SK-N-SH (cell line): Measurements from ENCODE around the gene CCDC57. TPM values are rescaled to one million over a fixed set of nuclear protein-coding genes. Genes with fewer than 3 reads are reported as not detected.
A peak's percentile ranks its signal among the peaks of the same experiment; 100 is the strongest.

Experiments used
- CTCF ChIA-PET: fragments of 300-600, 350-600 bp; formaldehyde crosslinking; extraction: SDS; loops from one replicate; lab custom pipeline; 2021; lab: Yijun Ruan, JAX
- POLR2A ChIA-PET: fragments of 350-600 bp; sonication (Branson Sonifier 250); formaldehyde crosslinking; extraction: SDS; loops from one replicate; lab custom pipeline; 2020; ENCODE audit warnings: antibody characterized with exemption, inconsistent platforms; lab: Yijun Ruan, JAX
- DNase-seq: peaks from one replicate; pipeline ENCODE4 v3.0.0; 2012
- H2AFZ ChIP-seq: fragments of 200-600 bp; sonication (generic); 2 replicates; pipeline ENCODE4 v1.8.1; 2016; ENCODE audit warnings: antibody characterized with exemption, mild to moderate bottlenecking, low read depth
- H3F3A ChIP-seq: fragments of 200-600 bp; sonication (generic); replicated peaks from 2 replicates; pipeline ENCODE3; 2016; ENCODE audit warnings: antibody characterized with exemption, mild to moderate bottlenecking; ENCODE audit not compliant: insufficient read depth
- H3K27ac ChIP-seq, 2 experiments: fragments of 200-500 bp in 1 of 2; fragments of 200-600 bp in 1 of 2; sonication (Bioruptor generic) in 1 of 2; sonication (generic), shearing (Covaris generic) in 1 of 2; 2 replicates each; pipeline versions ENCODE4 v1.5.1 to v1.6.1; 2014 to 2016; ENCODE audit warnings: low read depth in 2 of 2, inconsistent platforms in 1 of 2, low read length in 1 of 2, mild to moderate bottlenecking in 1 of 2, mixed read lengths in 1 of 2
- H3K27me3 ChIP-seq: fragments of 200-600 bp; sonication (generic), shearing (Covaris generic); 2 replicates; pipeline ENCODE4 v1.6.1; 2016; ENCODE audit warnings: mixed run types; ENCODE audit not compliant: insufficient read depth
- H3K36me3 ChIP-seq, 2 experiments: fragments of 200-500 bp in 1 of 2; fragments of 200-600 bp in 1 of 2; sonication (Bioruptor generic) in 1 of 2; sonication (generic) in 1 of 2; replicated peaks in 1 of 2; 2 replicates each; pipeline versions ENCODE3 to v1.5.1; 2014 to 2016; ENCODE audit warnings: low read length in 1 of 2, mild to moderate bottlenecking in 1 of 2; ENCODE audit not compliant: insufficient read depth in 2 of 2, control insufficient read depth in 1 of 2
- H3K4me1 ChIP-seq, 2 experiments: fragments of 200-500 bp in 1 of 2; fragments of 200-600 bp in 1 of 2; sonication (Bioruptor generic) in 1 of 2; sonication (generic), shearing (Covaris generic) in 1 of 2; 2 replicates each; pipeline versions ENCODE4 v1.5.1 to v1.6.1; 2014 to 2016; ENCODE audit warnings: low read depth in 1 of 2, low read length in 1 of 2, mixed run types in 1 of 2; ENCODE audit not compliant: insufficient read depth in 2 of 2, control insufficient read depth in 1 of 2
- H3K4me2 ChIP-seq: fragments of 200-600 bp; sonication (generic), shearing (Covaris generic); 2 replicates; pipeline ENCODE4 v1.6.1; 2017; ENCODE audit warnings: mixed run types
- H3K4me3 ChIP-seq, 2 experiments: fragments of 200-500 bp in 1 of 2; fragments of 200-600 bp in 1 of 2; sonication (Bioruptor generic) in 1 of 2; sonication (generic), shearing (Covaris generic) in 1 of 2; 2 replicates each; pipeline versions ENCODE4 v1.5.1 to v1.8.1; 2014 to 2016; ENCODE audit warnings: low read depth in 2 of 2, inconsistent platforms in 1 of 2, low read length in 1 of 2, mild to moderate bottlenecking in 1 of 2, mixed read lengths in 1 of 2, moderate library complexity in 1 of 2
- H3K79me2 ChIP-seq: fragments of 200-600 bp; sonication (generic); 2 replicates; pipeline ENCODE4 v1.8.1; 2017; ENCODE audit warnings: mild to moderate bottlenecking; ENCODE audit not compliant: insufficient read depth
- H3K9ac ChIP-seq: fragments of 200-600 bp; sonication (generic); 2 replicates; pipeline ENCODE4 v1.6.1; 2017; ENCODE audit warnings: mixed run types
- H3K9me2 ChIP-seq: fragments of 200-600 bp; sonication (generic); 2 replicates; pipeline ENCODE4 v1.6.1; 2017; ENCODE audit warnings: mixed run types
- H3K9me3 ChIP-seq: fragments of 200-600 bp; sonication (generic); 2 replicates; pipeline ENCODE4 v1.6.1; 2017; ENCODE audit warnings: mixed run types, mild to moderate bottlenecking, moderate library complexity
- H4K20me1 ChIP-seq: fragments of 200-600 bp; sonication (generic); 2 replicates; pipeline ENCODE4 v1.6.1; 2017; ENCODE audit warnings: mild to moderate bottlenecking, mixed run types; ENCODE audit not compliant: insufficient read depth
- EZH2phosphoT487 ChIP-seq: fragments of 200-600 bp; sonication (generic); IDR thresholded peaks from 2 replicates; pipeline ENCODE4 v1.6.1; 2017; ENCODE audit warnings: low read depth, mixed run types, mild to moderate bottlenecking, antibody characterized with exemption, moderate library complexity, borderline replicate concordance
- JUND ChIP-seq: IDR thresholded peaks from 2 replicates; pipeline ENCODE4 v1.4.0; 2012
- NFIC ChIP-seq: IDR thresholded peaks from 2 replicates; pipeline ENCODE4 v1.4.0; 2012; ENCODE audit warnings: borderline replicate concordance
- NRF1 ChIP-seq: IDR thresholded peaks from 2 replicates; pipeline ENCODE4 v1.6.1; 2012; ENCODE audit warnings: low read depth, mild to moderate bottlenecking, low read length
- RFX5 ChIP-seq: IDR thresholded peaks from 2 replicates; pipeline ENCODE4 v1.6.1; 2012; ENCODE audit warnings: mild to moderate bottlenecking, improper control_type of control experiment, low read length
- SMC3 ChIP-seq: IDR thresholded peaks from 2 replicates; pipeline ENCODE4 v1.6.1; 2012; ENCODE audit warnings: low read depth, low read length, improper control_type of control experiment
- TAF1 ChIP-seq: IDR thresholded peaks from 2 replicates; pipeline ENCODE4 v1.6.1; 2012; ENCODE audit warnings: low read depth, mild to moderate bottlenecking, low read length, moderate library complexity, borderline replicate concordance
- TEAD4 ChIP-seq: IDR thresholded peaks from 2 replicates; pipeline ENCODE4 v1.4.0; 2012; ENCODE audit warnings: mild to moderate bottlenecking, borderline replicate concordance; ENCODE audit not compliant: insufficient read depth
- YY1 ChIP-seq: IDR thresholded peaks from 2 replicates; pipeline ENCODE4 v1.4.0; 2012; ENCODE audit warnings: low read depth, mild to moderate bottlenecking
- WGBS: methylation state at CpG from one replicate; pipeline ENCODE4 v1.1.6; 2017; ENCODE audit warnings: low lambda C conversion rate; 5-methylcytosine and 5-hydroxymethylcytosine counted together
- polyA plus RNA-seq, 3 experiments: library from polyadenylated mRNA; depleted of rRNA; stranded (reverse); fragments of >200 nt; gene quantifications; 2 replicates each; pipeline ENCODE4 v1.2.3, GENCODE V29; 2012
- TF ChIP-seq, protein P1 (sequence below): IDR thresholded peaks from 2 replicates; pipeline ENCODE4 v1.4.0; 2012; ENCODE audit warnings: low read depth, borderline replicate concordance
- TF ChIP-seq, protein P2 (sequence below): IDR thresholded peaks from 2 replicates; pipeline ENCODE4 v1.6.1; 2012; ENCODE audit warnings: mild to moderate bottlenecking, low read depth, low read length, moderate library complexity
- TF ChIP-seq, protein P3 (sequence below): fragments of 150-350 bp; IDR thresholded peaks from 2 replicates; pipeline ENCODE4 v1.6.1; 2016; ENCODE audit warnings: mild to moderate bottlenecking, low read depth, low read length

CCDC57 gene
- polyA plus RNA-seq, 1 of the 3 experiments (the other 2 are of a cell fraction), result 68.6 TPM

DNA sequence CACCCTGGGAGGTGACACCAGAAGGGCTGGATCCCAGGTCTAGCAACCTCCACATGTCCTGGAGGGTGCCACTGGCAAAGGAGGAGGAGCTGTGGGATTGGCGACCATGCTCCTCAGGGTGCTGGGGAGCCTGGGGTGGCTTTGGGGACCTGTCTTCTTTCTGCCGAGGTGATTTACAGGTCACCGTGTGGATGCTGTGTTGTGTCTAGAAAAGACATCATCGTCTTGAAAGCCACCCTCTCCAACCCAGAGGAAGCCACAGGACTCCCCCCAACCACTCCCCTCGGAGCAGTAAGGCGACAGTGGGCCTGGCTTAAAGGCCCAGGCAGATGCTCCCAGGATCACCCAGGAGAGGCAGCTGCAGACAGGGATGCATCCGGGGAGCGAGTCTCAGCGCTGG lies 84.9 kb downstream of the CCDC57 start:
- H2AFZ ChIP-seq, result no peak overlapping the region
- H4K20me1 ChIP-seq, result no peaks in the 10 kb centered on the region
- DNase-seq, result peak; percentile 11
- H3K4me1 ChIP-seq, result no peaks in the 10 kb centered on the region
- no peaks in the 10 kb centered on the region for H3K9me2 ChIP-seq
- TF ChIP-seq NRF1 (no peak), EZH2phosphoT487 (no peak), TEAD4 (no peak), TAF1 (no peak), JUND (no peak)
- TF ChIP-seq, protein P1, sequence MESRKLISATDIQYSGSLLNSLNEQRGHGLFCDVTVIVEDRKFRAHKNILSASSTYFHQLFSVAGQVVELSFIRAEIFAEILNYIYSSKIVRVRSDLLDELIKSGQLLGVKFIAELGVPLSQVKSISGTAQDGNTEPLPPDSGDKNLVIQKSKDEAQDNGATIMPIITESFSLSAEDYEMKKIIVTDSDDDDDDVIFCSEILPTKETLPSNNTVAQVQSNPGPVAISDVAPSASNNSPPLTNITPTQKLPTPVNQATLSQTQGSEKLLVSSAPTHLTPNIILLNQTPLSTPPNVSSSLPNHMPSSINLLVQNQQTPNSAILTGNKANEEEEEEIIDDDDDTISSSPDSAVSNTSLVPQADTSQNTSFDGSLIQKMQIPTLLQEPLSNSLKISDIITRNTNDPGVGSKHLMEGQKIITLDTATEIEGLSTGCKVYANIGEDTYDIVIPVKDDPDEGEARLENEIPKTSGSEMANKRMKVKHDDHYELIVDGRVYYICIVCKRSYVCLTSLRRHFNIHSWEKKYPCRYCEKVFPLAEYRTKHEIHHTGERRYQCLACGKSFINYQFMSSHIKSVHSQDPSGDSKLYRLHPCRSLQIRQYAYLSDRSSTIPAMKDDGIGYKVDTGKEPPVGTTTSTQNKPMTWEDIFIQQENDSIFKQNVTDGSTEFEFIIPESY, result no peak
- 0 out of 2 replicates have a peak, but pooled peaks cover 3% of the 10 kb centered on the region for H3K79me2 ChIP-seq
- ChIA-PET CTCF (interaction anchor here (1.0 to 1.5 kb wide), 3 partner anchors 22 to 91 kb away, joined by 3 read pairs; partner anchors contain the start of gene DCXR), POLR2A (interaction anchor here (0.6 kb wide), 1 partner anchor 29 kb away, joined by 3 read pairs; no protein-coding TSS in a partner anchor)
- H3K36me3 ChIP-seq, result peaks cover 6 to 24% of the 10 kb centered on the region in 2 experiments
- WGBS, result 95% methylated on average over 9 of the region's 9 CpGs
- no peak overlapping the region for H3K27ac ChIP-seq
- H3K27me3 ChIP-seq, result no peaks in the 10 kb centered on the region
- H3K4me2 ChIP-seq, result no peak overlapping the region
- H3F3A ChIP-seq, result no peaks in the 10 kb centered on the region
- H3K4me3 ChIP-seq, result no peak overlapping the region
- H3K9ac ChIP-seq, result no peak overlapping the region
- no peaks in the 10 kb centered on the region for H3K9me3 ChIP-seq

DNA sequence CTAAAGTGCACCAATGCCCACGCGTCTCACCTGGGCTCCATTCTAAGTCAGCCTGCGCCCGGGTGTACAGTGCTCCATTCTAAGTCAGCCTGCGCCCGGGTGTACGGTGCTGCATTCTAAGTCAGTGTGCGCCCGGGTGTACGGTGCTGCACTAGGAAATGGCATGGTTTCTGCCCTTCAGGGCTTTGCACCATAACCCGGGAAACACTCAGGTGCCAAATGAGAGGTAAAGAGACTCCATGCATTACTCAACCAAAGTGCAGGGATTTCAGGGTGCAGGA lies 85.4 kb downstream of the CCDC57 start:
- TF ChIP-seq RFX5, result no peak
- TF ChIP-seq SMC3, result no peak
- TF ChIP-seq, protein P2, sequence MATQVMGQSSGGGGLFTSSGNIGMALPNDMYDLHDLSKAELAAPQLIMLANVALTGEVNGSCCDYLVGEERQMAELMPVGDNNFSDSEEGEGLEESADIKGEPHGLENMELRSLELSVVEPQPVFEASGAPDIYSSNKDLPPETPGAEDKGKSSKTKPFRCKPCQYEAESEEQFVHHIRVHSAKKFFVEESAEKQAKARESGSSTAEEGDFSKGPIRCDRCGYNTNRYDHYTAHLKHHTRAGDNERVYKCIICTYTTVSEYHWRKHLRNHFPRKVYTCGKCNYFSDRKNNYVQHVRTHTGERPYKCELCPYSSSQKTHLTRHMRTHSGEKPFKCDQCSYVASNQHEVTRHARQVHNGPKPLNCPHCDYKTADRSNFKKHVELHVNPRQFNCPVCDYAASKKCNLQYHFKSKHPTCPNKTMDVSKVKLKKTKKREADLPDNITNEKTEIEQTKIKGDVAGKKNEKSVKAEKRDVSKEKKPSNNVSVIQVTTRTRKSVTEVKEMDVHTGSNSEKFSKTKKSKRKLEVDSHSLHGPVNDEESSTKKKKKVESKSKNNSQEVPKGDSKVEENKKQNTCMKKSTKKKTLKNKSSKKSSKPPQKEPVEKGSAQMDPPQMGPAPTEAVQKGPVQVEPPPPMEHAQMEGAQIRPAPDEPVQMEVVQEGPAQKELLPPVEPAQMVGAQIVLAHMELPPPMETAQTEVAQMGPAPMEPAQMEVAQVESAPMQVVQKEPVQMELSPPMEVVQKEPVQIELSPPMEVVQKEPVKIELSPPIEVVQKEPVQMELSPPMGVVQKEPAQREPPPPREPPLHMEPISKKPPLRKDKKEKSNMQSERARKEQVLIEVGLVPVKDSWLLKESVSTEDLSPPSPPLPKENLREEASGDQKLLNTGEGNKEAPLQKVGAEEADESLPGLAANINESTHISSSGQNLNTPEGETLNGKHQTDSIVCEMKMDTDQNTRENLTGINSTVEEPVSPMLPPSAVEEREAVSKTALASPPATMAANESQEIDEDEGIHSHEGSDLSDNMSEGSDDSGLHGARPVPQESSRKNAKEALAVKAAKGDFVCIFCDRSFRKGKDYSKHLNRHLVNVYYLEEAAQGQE, result no peak
- TF ChIP-seq, protein P3, sequence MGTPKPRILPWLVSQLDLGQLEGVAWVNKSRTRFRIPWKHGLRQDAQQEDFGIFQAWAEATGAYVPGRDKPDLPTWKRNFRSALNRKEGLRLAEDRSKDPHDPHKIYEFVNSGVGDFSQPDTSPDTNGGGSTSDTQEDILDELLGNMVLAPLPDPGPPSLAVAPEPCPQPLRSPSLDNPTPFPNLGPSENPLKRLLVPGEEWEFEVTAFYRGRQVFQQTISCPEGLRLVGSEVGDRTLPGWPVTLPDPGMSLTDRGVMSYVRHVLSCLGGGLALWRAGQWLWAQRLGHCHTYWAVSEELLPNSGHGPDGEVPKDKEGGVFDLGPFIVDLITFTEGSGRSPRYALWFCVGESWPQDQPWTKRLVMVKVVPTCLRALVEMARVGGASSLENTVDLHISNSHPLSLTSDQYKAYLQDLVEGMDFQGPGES, result no peak
- TF ChIP-seq, protein P1, result no peak
- TF ChIP-seq YY1, result no peak
- no peak for TF ChIP-seq NFIC
- no peak for TF ChIP-seq JUND
- CTCF ChIA-PET, result interaction anchor here (1.0 to 1.5 kb wide), 3 partner anchors 21 to 90 kb away, joined by 3 read pairs; partner anchors contain the start of gene DCXR
- no peaks in the 10 kb centered on the region for H3F3A ChIP-seq
- H3K9ac ChIP-seq, result no peak overlapping the region
- H3K79me2 ChIP-seq, result 0 out of 2 replicates have a peak, but pooled peaks cover 3% of the 10 kb centered on the region
- H3K4me3 ChIP-seq, result no peak overlapping the region
- H3K36me3 ChIP-seq, result peaks cover 6 to 24% of the 10 kb centered on the region in 2 experiments
- no peaks in the 10 kb centered on the region for H3K9me3 ChIP-seq
- DNase-seq, result no peak
- H3K4me2 ChIP-seq, result no peak overlapping the region
- no peaks in the 10 kb centered on the region for H3K9me2 ChIP-seq
- WGBS, result 90% methylated on average over 11 of the region's 11 CpGs
- H2AFZ ChIP-seq, result no peak overlapping the region
- H3K4me1 ChIP-seq, result peaks cover 0 to 4% of the 10 kb centered on the region in 2 experiments; a peak in 1 of 4 replicates
- no peak overlapping the region for H3K27ac ChIP-seq
- H4K20me1 ChIP-seq, result no peaks in the 10 kb centered on the region
- POLR2A ChIA-PET, result interaction anchor here (0.6 kb wide), 1 partner anchor 28 kb away, joined by 3 read pairs; no protein-coding TSS in a partner anchor
- H3K27me3 ChIP-seq, result no peaks in the 10 kb centered on the region
